ENCODE data around the gene ZNF474.
A peak's percentile ranks its signal among the peaks of the same experiment; 100 is the strongest.
"Not testable (repeated sequence)": the region's sequence is repeated elsewhere in the genome, so short reads cannot be mapped to it uniquely, and the experiment has no call there.

Gene ZNF474

GRCh38 chr5:122091936-122092600, 37.3 kb upstream of the ZNF474 start:
- Histone ChIP-seq H3K4me1 (ENCODE audit: insufficient read depth, poor library complexity, severe bottlenecking) (no peaks in the 10 kb centered on the region), H3K27me3 (ENCODE audit: insufficient read depth, poor library complexity, severe bottlenecking) (no peaks in the 10 kb centered on the region), H3K27ac (ENCODE audit: poor library complexity, severe bottlenecking) (no peak overlapping the region), H3K4me3 (ENCODE audit: severe bottlenecking) (no peak overlapping the region), H3K9me3 (ENCODE audit: severe bottlenecking) (no peaks in the 10 kb centered on the region), H3K36me3 (ENCODE audit: low read depth) (no peaks in the 10 kb centered on the region)
- TF ChIP-seq, protein P1, sequence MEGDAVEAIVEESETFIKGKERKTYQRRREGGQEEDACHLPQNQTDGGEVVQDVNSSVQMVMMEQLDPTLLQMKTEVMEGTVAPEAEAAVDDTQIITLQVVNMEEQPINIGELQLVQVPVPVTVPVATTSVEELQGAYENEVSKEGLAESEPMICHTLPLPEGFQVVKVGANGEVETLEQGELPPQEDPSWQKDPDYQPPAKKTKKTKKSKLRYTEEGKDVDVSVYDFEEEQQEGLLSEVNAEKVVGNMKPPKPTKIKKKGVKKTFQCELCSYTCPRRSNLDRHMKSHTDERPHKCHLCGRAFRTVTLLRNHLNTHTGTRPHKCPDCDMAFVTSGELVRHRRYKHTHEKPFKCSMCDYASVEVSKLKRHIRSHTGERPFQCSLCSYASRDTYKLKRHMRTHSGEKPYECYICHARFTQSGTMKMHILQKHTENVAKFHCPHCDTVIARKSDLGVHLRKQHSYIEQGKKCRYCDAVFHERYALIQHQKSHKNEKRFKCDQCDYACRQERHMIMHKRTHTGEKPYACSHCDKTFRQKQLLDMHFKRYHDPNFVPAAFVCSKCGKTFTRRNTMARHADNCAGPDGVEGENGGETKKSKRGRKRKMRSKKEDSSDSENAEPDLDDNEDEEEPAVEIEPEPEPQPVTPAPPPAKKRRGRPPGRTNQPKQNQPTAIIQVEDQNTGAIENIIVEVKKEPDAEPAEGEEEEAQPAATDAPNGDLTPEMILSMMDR (IDR thresholded peaks at IDR 0.05; ENCODE audit: poor library complexity, severe bottlenecking) = peak; percentile 83
- ATAC-seq (ENCODE audit: low read depth) (peak; percentile 64), DNase-seq (ENCODE audit: low spot score) (no peak)

GRCh38 chr5:122093415-122094180, 35.7 kb upstream of the ZNF474 start:
- Histone ChIP-seq H3K36me3 (ENCODE audit: low read depth) (no peaks in the 10 kb centered on the region), H3K27me3 (ENCODE audit: insufficient read depth, poor library complexity, severe bottlenecking) (no peaks in the 10 kb centered on the region), H3K4me1 (ENCODE audit: insufficient read depth, poor library complexity, severe bottlenecking) (peaks cover 1% of the 10 kb centered on the region), H3K9me3 (ENCODE audit: severe bottlenecking) (no peaks in the 10 kb centered on the region), H3K27ac (ENCODE audit: poor library complexity, severe bottlenecking) (no peak overlapping the region), H3K4me3 (ENCODE audit: severe bottlenecking) (no peak overlapping the region)
- ATAC-seq (ENCODE audit: low read depth) = no peak
- TF ChIP-seq, protein P1 (IDR thresholded peaks at IDR 0.05; ENCODE audit: poor library complexity, severe bottlenecking) = no peak
- DNase-seq (ENCODE audit: low spot score) = no peak

DNA sequence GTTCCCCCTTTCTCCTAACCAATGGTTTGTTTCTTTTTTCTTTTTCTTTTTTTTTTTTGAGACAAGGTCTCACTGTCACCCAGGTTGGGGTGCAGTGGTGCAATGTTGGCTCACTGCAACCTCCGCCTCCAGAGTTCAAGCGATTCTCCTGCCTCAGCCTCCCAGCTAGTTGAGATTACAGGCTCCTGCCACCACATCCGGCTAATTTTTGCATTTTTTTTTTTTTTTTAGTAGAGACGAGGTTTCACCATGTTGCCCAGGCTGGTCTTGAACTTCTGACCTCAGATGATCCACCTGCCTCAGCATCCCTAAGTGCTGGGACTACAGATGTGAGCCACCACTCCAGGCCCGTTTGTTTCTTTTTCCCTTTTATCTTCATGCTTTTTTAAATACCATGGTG, 35.1 kb upstream of the ZNF474 start:
- not testable (repeated sequence) for H3K27ac ChIP-seq (ENCODE audit: poor library complexity, severe bottlenecking); H3K4me1 ChIP-seq (ENCODE audit: insufficient read depth, poor library complexity, severe bottlenecking); ATAC-seq (ENCODE audit: low read depth); H3K9me3 ChIP-seq (ENCODE audit: severe bottlenecking); H3K27me3 ChIP-seq (ENCODE audit: insufficient read depth, poor library complexity, severe bottlenecking); DNase-seq (ENCODE audit: low spot score); H3K4me3 ChIP-seq (ENCODE audit: severe bottlenecking); H3K36me3 ChIP-seq (ENCODE audit: low read depth)

- Histone ChIP-seq H3K4me1 (ENCODE audit: insufficient read depth, poor library complexity, severe bottlenecking) (peaks cover 11% of the 10 kb centered on the region), H3K4me3 (ENCODE audit: severe bottlenecking) (no peak overlapping the region), H3K27me3 (ENCODE audit: insufficient read depth, poor library complexity, severe bottlenecking) (no peaks in the 10 kb centered on the region), H3K9me3 (ENCODE audit: severe bottlenecking) (no peaks in the 10 kb centered on the region), H3K36me3 (ENCODE audit: low read depth) (no peaks in the 10 kb centered on the region), H3K27ac (ENCODE audit: poor library complexity, severe bottlenecking) (no peak overlapping the region)
- ATAC-seq (ENCODE audit: low read depth) (no peak), DNase-seq (ENCODE audit: low spot score) (no peak)
- TF ChIP-seq, protein P1 (IDR thresholded peaks at IDR 0.05; ENCODE audit: poor library complexity, severe bottlenecking) = no peak
Observed at GRCh38 chr5:122095158-122095557, 34.2 kb upstream of the ZNF474 start.

DNA sequence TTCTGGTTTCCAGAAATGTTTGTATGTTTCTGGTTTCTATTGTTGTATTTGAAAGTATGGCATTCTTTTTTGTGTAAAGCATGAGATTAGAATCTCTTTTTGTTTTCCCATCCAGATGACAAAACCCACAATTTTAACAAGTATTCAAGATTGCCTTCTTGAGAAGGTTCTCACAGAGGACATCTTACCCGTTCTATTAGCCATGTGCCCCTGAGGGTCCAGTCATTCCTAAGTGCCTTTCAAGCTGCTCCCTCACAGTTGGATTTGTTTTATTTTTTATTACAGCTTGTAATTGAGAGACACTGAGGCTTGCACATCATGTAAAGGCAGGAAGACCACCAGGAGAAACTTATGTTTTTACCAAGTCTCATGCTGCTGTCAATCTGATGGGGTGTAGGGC, 32.0 kb upstream of the ZNF474 start:
- Histone ChIP-seq H3K27me3 (ENCODE audit: insufficient read depth, poor library complexity, severe bottlenecking) (no peaks in the 10 kb centered on the region), H3K4me1 (ENCODE audit: insufficient read depth, poor library complexity, severe bottlenecking) (peaks cover 11% of the 10 kb centered on the region), H3K4me3 (ENCODE audit: severe bottlenecking) (no peak overlapping the region), H3K27ac (ENCODE audit: poor library complexity, severe bottlenecking) (no peak overlapping the region), H3K36me3 (ENCODE audit: low read depth) (no peaks in the 10 kb centered on the region), H3K9me3 (ENCODE audit: severe bottlenecking) (no peaks in the 10 kb centered on the region)
- TF ChIP-seq, protein P1 (IDR thresholded peaks at IDR 0.05; ENCODE audit: poor library complexity, severe bottlenecking) = no peak
- ATAC-seq (ENCODE audit: low read depth) (no peak), DNase-seq (ENCODE audit: low spot score) (no peak)
